Measurements from ENCODE around the gene RAB31. TPM values are rescaled to one million over a fixed set of nuclear protein-coding genes. Genes with fewer than 3 reads are reported as not detected.

RAB31 gene
- total and polyA plus RNA-seq, 2 of the 13 experiments (the other 11 are each of a cell fraction or from before 2014, with no cell fraction given), result 1.1 to 1.7 TPM

GRCh38 chr18:9851511-9851910 lies 143.4 kb downstream of the RAB31 start:
- in situ Hi-C loops (cut with HindIII; ENCODE audit: extremely low pct_ligation_motif_present, low pct_unique_long_range_greater_than_20kb), result no loop called here
- TF ChIP-seq SUZ12 (IDR thresholded peaks at IDR 0.05; ENCODE audit: low read depth, low read length) (no peak), ZNF570 (CRISPR knock-in tag; IDR thresholded peaks at IDR 0.05; ENCODE audit: borderline replicate concordance) (no peak), ZFP82 (CRISPR knock-in tag; IDR thresholded peaks at IDR 0.05; ENCODE audit: borderline replicate concordance) (no peak), NFYB (CRISPR knock-in tag; IDR thresholded peaks at IDR 0.05) (no peak), DRAP1 (CRISPR knock-in tag; IDR thresholded peaks at IDR 0.05) (no peak), PHF20 (CRISPR knock-in tag; IDR thresholded peaks at IDR 0.05) (no peak), ATRX (CRISPR knock-in tag; IDR thresholded peaks at IDR 0.05; ENCODE audit: borderline replicate concordance) (no peak), POLR2AphosphoS2 (IDR thresholded peaks at IDR 0.05; ENCODE audit: low read depth, low read length) (no peak), ZMAT3 (CRISPR knock-in tag; conservative IDR thresholded peaks at IDR 0.05) (no peak), NFKB2 (CRISPR knock-in tag; IDR thresholded peaks at IDR 0.05; ENCODE audit: borderline replicate concordance) (no peak), ZBTB37 (CRISPR knock-in tag; IDR thresholded peaks at IDR 0.05) (no peak)
- POLR2A ChIA-PET, result no interaction called here

More at GRCh38 chr18:9851511-9851910, 143.4 kb downstream of the RAB31 start:
- no peak for FAIRE-seq
- no peak overlapping the region for H2AFZ ChIP-seq (ENCODE audit: low read length)
- peaks cover 27% of the 10 kb centered on the region for H3K4me1 ChIP-seq (ENCODE audit: insufficient read depth, low read length)
- ATAC-seq, result no peak
- WGBS (ENCODE audit: low lambda C conversion rate), result 93% methylated on average over 2 of the region's 2 CpGs
- CTCF ChIA-PET (ENCODE audit: low intra/inter-chr PET ratio, low total read pairs), result no interaction called here
- no peak for DNase-seq (ENCODE audit: low spot score)
- no peak overlapping the region for H3K4me3 ChIP-seq (replicated peaks in 1 of 3; ENCODE audit: insufficient read depth in 1 of 3, low read depth in 2 of 3, low read length in 3 of 3)
- no peaks in the 10 kb centered on the region for H4K20me1 ChIP-seq (ENCODE audit: insufficient read depth, low read length)
- intact Hi-C loops (cut with micrococcal nuclease; ENCODE audit: unreplicated experiment), result no loop called here
- no peak overlapping the region for H3K4me2 ChIP-seq (ENCODE audit: low read depth, low read length)
- H3K9ac ChIP-seq (ENCODE audit: insufficient read depth, low read depth, low read length), result no peak overlapping the region
- H3K79me2 ChIP-seq (ENCODE audit: insufficient read depth, low read length), result no peaks in the 10 kb centered on the region
- no peaks in the 10 kb centered on the region; a peak in 1 of 5 replicates for H3K27me3 ChIP-seq (ENCODE audit: control insufficient read depth in 1 of 2, insufficient read depth in 2 of 2, low read length in 2 of 2)
- peaks cover 8% of the 10 kb centered on the region for H3K9me3 ChIP-seq (ENCODE audit: low read length)
- H3K36me3 ChIP-seq (replicated peaks in 1 of 2; ENCODE audit: control insufficient read depth in 1 of 2, insufficient read depth in 2 of 2, low read length in 2 of 2), result no peaks in the 10 kb centered on the region
- BruUV-seq (replicated peaks), result no TSS peak
- H3K27ac ChIP-seq (ENCODE audit: extremely low read length, insufficient read depth, low read length), result no peak overlapping the region
